ENCODE data around the gene KCNG4. TPM values are rescaled to one million over a fixed set of nuclear protein-coding genes. Genes with fewer than 3 reads are reported as not detected.

KCNG4 gene
- total RNA-seq, 1 experiment from 2014 or later = not detected

DNA sequence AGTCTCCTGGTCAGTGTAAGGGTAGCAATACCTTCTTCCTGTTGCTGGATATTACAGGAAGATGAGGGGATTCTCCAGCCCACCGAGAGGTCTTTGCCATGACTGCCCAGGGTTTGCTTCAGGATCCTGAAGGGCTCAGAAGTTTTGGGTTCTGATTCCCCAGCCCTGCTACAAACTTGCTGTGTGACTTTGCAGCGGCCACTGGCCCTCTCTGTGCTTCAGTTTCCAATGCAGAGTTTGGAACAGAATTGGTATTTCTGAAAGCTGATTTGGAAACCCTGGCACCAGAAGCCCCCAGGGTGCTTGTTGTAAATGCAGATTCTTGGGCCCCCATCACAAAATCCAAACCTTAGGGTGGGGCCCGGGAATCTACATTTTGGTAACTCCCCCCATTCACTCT lies 14.7 kb downstream of the KCNG4 start:
- TF ChIP-seq, protein P1, sequence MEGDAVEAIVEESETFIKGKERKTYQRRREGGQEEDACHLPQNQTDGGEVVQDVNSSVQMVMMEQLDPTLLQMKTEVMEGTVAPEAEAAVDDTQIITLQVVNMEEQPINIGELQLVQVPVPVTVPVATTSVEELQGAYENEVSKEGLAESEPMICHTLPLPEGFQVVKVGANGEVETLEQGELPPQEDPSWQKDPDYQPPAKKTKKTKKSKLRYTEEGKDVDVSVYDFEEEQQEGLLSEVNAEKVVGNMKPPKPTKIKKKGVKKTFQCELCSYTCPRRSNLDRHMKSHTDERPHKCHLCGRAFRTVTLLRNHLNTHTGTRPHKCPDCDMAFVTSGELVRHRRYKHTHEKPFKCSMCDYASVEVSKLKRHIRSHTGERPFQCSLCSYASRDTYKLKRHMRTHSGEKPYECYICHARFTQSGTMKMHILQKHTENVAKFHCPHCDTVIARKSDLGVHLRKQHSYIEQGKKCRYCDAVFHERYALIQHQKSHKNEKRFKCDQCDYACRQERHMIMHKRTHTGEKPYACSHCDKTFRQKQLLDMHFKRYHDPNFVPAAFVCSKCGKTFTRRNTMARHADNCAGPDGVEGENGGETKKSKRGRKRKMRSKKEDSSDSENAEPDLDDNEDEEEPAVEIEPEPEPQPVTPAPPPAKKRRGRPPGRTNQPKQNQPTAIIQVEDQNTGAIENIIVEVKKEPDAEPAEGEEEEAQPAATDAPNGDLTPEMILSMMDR (IDR thresholded peaks at IDR 0.05) = no peak
- TF ChIP-seq, protein P2, sequence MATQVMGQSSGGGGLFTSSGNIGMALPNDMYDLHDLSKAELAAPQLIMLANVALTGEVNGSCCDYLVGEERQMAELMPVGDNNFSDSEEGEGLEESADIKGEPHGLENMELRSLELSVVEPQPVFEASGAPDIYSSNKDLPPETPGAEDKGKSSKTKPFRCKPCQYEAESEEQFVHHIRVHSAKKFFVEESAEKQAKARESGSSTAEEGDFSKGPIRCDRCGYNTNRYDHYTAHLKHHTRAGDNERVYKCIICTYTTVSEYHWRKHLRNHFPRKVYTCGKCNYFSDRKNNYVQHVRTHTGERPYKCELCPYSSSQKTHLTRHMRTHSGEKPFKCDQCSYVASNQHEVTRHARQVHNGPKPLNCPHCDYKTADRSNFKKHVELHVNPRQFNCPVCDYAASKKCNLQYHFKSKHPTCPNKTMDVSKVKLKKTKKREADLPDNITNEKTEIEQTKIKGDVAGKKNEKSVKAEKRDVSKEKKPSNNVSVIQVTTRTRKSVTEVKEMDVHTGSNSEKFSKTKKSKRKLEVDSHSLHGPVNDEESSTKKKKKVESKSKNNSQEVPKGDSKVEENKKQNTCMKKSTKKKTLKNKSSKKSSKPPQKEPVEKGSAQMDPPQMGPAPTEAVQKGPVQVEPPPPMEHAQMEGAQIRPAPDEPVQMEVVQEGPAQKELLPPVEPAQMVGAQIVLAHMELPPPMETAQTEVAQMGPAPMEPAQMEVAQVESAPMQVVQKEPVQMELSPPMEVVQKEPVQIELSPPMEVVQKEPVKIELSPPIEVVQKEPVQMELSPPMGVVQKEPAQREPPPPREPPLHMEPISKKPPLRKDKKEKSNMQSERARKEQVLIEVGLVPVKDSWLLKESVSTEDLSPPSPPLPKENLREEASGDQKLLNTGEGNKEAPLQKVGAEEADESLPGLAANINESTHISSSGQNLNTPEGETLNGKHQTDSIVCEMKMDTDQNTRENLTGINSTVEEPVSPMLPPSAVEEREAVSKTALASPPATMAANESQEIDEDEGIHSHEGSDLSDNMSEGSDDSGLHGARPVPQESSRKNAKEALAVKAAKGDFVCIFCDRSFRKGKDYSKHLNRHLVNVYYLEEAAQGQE (IDR thresholded peaks at IDR 0.05; ENCODE audit: insufficient read depth in 1 of 2, low read depth in 2 of 2, low read length in 1 of 2) = no peak
- TF ChIP-seq POLR2AphosphoS5 (IDR thresholded peaks at IDR 0.05; ENCODE audit: low read depth, low read length) (no peak), SIN3A (IDR thresholded peaks at IDR 0.05; ENCODE audit: borderline replicate concordance, insufficient read depth, low read depth, low read length) (no peak), TCF7L2 (IDR thresholded peaks at IDR 0.05; ENCODE audit: low read depth, low read length) (no peak)
- DNase-seq (ENCODE audit: low read depth, low spot score) (no peak), ATAC-seq (no peak)
- no peak overlapping the region for H3K27ac ChIP-seq (ENCODE audit: low read length)
- H3K9me3 ChIP-seq (ENCODE audit: control insufficient read depth, insufficient read depth, low read depth, low read length) = no peaks in the 10 kb centered on the region
- CTCF ChIA-PET = no interaction called here
- no peaks in the 10 kb centered on the region for H3K27me3 ChIP-seq (ENCODE audit: control insufficient read depth, insufficient read depth, low read length)
- peaks cover 23% of the 10 kb centered on the region; the same call in 1 of the 2 replicates for H3K4me1 ChIP-seq (ENCODE audit: control insufficient read depth, insufficient read depth, low read length)
- H3K36me3 ChIP-seq (ENCODE audit: control insufficient read depth, insufficient read depth, low read length) = no peaks in the 10 kb centered on the region
- POLR2A ChIA-PET = no interaction called here
- in situ Hi-C loops (cut with HindIII; ENCODE audit: low pct_unique_long_range_greater_than_20kb, low sequenced_read_pairs) (no loop called here), intact Hi-C loops (cut with micrococcal nuclease; ENCODE audit: unreplicated experiment) (no loop called here)
- BruUV-seq (replicated peaks) = no TSS peak
- H3K4me3 ChIP-seq (ENCODE audit: low read depth in 2 of 2, low read length in 2 of 2) = no peak overlapping the region

DNA sequence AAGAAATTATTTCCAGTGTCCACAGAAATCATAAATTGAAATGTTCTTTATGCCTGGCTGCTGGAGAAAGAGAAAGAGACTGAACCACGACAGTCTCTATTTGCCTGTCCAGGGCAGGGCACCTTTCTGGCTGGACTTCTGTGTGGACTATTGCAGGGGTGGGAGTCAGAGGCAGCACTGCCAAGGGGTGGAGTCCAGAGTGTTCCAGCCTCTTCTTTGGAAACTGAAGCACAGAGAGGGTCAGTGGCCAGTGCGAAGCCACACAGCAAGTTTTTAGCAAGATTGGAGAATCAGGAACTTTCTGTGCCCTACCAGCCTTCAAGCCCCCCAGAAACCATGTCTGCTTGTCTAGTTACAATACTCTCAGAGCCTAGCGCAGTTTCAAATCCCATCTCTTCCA lies 15.3 kb downstream of the KCNG4 start:
- Histone ChIP-seq H3K36me3 (ENCODE audit: control insufficient read depth, insufficient read depth, low read length) (no peaks in the 10 kb centered on the region), H3K4me3 (ENCODE audit: low read depth in 2 of 2, low read length in 2 of 2) (no peak overlapping the region), H3K27me3 (ENCODE audit: control insufficient read depth, insufficient read depth, low read length) (no peaks in the 10 kb centered on the region), H3K9me3 (ENCODE audit: control insufficient read depth, insufficient read depth, low read depth, low read length) (no peaks in the 10 kb centered on the region), H3K4me1 (ENCODE audit: control insufficient read depth, insufficient read depth, low read length) (peaks cover 19% of the 10 kb centered on the region; the same call in 1 of the 2 replicates), H3K27ac (ENCODE audit: low read length) (no peak overlapping the region)
- CTCF ChIA-PET = no interaction called here
- intact Hi-C loops (cut with micrococcal nuclease; ENCODE audit: unreplicated experiment) (no loop called here), in situ Hi-C loops (cut with HindIII; ENCODE audit: low pct_unique_long_range_greater_than_20kb, low sequenced_read_pairs) (no loop called here)
- POLR2A ChIA-PET = no interaction called here
- TF ChIP-seq, protein P2 (IDR thresholded peaks at IDR 0.05; ENCODE audit: insufficient read depth in 1 of 2, low read depth in 2 of 2, low read length in 1 of 2) = no peak
- TF ChIP-seq SIN3A (IDR thresholded peaks at IDR 0.05; ENCODE audit: borderline replicate concordance, insufficient read depth, low read depth, low read length) = no peak
- TF ChIP-seq, protein P1 (IDR thresholded peaks at IDR 0.05) = no peak
- TF ChIP-seq POLR2AphosphoS5 (IDR thresholded peaks at IDR 0.05; ENCODE audit: low read depth, low read length) = no peak
- no peak for TF ChIP-seq TCF7L2 (IDR thresholded peaks at IDR 0.05; ENCODE audit: low read depth, low read length)
- no peak for ATAC-seq
- no TSS peak for BruUV-seq (replicated peaks)
- DNase-seq (ENCODE audit: low read depth, low spot score) = no peak
